ENCODE results near the gene ANKRD11.

ANKRD11 gene

DNA sequence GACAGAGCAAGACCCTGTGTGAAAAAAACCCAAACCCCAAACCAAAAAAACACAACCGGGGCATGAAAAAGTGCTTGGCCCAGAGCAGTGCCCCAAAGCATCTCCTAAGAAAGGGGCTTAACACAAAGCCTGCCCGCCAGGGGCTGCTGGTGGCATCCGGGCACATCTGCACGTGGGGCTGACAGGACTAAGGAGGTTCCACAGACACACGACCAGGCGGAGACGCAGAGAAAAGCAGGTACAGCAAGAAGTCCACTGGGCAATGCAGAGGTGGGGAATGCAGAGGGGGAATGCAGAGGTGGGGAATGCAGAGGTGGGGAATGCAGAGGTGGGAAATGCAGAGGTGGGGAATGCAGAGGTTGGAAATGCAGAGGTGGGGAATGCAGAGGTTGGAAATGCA, 163.6 kb downstream of the ANKRD11 start:
- DNase-seq (ENCODE audit: low read depth) = no peak
- TF ChIP-seq, protein P1, sequence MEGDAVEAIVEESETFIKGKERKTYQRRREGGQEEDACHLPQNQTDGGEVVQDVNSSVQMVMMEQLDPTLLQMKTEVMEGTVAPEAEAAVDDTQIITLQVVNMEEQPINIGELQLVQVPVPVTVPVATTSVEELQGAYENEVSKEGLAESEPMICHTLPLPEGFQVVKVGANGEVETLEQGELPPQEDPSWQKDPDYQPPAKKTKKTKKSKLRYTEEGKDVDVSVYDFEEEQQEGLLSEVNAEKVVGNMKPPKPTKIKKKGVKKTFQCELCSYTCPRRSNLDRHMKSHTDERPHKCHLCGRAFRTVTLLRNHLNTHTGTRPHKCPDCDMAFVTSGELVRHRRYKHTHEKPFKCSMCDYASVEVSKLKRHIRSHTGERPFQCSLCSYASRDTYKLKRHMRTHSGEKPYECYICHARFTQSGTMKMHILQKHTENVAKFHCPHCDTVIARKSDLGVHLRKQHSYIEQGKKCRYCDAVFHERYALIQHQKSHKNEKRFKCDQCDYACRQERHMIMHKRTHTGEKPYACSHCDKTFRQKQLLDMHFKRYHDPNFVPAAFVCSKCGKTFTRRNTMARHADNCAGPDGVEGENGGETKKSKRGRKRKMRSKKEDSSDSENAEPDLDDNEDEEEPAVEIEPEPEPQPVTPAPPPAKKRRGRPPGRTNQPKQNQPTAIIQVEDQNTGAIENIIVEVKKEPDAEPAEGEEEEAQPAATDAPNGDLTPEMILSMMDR (IDR thresholded peaks at IDR 0.05; ENCODE audit: low read depth, low read length, missing control alignments) = no peak
- no peak overlapping the region for H3K4me3 ChIP-seq (ENCODE audit: low read depth, low read length)

DNA sequence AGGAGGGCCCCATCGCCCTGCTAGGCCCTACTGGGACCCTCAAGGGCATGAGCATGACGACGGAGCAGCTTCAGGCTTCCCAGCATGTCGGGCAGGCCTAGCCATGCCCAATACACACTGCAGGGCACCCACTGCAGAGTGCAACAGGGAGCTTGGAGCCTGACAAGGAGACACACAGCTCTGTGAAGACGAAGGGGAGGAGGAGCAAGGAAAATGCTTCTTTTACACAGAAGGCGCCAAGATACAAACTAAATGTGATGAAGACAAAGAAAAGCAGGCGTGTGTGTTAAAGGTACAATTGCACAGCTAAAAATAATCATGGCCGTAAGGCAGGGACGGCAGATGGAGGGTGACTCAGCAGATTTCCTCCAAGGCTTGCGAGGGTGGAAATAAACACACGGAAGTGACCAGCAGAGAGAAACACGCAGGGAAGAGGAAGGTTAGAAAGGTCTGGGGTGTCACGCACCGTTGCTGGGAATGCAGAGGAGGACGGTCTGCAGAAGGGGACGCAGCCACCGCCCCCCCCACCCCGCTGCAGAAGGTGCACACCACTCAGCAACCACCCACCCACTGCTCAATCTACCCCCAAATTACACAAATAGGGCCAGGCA, 164.4 kb downstream of the ANKRD11 start:
- peak overlapping the region; percentile 18; the same call in 1 of the 2 replicates for H3K4me3 ChIP-seq (ENCODE audit: low read depth, low read length)
- TF ChIP-seq, protein P1 (IDR thresholded peaks at IDR 0.05; ENCODE audit: low read depth, low read length, missing control alignments) = no peak
- no peak for DNase-seq (ENCODE audit: low read depth)

DNA sequence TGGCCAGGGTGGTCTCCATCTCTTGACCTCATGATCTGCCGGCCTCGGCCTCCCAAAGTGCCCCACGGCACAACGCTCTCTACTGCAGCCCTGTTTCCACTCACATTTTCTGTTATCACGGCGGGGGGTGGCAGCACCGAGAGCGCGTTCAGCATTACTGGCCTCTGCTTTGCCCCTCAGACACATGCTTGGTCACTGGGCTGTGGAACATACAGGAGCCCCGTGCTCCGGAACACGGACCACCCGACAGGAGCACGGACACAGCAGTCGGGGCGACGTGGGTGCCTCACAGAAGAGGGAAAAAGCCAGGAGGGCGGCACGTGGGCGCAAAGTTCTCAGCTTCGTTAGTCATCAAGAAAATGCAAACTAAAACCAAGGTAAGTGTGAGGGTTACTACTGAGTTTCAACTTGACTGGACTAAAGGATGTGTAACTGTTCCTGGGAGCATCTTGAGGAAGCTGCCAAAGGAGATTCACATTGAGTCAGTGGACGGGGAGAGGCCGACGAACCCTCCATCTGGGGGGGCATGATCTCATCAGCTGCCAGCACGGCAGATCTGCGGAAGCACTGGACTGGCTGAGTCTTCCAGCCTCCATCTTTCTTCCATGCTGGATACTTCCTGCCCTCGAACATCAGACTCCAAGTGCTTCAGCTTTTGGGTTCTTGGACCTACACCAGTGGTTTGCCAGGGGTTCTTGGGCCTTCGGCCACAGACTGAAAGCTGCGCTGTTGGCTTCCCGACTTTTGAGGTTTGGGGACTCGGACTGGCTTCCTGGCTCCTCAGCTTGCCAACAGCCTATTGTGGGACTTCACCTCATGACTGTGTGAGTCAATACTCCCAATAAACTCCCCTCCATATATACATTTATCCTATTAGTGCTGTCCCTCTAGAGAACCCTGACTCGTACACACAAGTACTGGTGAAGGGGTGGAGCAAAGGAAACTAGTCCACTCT, 166.0 kb downstream of the ANKRD11 start:
- TF ChIP-seq, protein P1 (IDR thresholded peaks at IDR 0.05; ENCODE audit: low read depth, low read length, missing control alignments) = no peak
- H3K4me3 ChIP-seq (ENCODE audit: low read depth, low read length) = no peak overlapping the region
- peak; percentile 72 for DNase-seq (ENCODE audit: low read depth)

DNA sequence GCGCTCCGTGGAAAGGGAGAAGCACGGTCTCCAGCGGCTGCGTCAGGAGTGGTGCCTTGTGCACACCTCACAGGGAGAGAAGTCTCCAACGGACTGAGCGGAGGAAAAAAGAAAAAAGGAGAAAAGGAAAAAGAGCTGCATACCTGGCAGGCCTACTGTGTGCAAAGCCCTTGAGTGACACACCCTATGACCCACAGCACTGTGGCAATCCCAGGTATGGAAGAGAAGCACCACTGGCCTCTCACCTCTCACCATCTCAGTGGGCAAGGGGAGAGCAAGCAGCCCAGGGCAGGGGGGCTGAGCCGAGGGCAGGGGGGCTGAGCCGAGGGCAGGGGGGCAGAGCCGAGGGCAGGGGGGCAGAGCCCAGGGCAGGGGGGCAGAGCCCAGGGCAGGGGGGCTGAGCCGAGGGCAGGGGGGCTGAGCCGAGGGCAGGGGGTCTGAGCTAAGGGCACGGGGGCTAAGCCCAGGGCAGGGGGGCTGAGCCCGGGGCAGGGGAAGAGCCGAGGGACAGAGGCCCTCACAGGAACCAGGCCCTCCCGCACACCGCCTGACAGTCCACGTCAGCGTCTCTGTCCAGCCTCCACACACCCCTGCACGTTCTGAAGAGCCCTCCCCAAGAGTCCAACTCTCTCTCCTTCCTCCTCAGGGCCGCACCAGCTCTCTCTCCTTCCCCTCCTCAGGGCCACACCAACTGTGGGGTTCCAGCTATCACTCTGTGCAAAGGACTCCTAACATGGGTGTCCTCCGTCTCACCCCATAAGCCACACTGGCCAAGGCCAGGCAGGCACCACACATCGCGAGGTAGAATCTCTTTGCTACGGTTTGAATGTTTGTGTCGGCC, 167.0 kb downstream of the ANKRD11 start:
- DNase-seq (ENCODE audit: low read depth) = no peak
- TF ChIP-seq, protein P1 (IDR thresholded peaks at IDR 0.05; ENCODE audit: low read depth, low read length, missing control alignments) = no peak
- no peak overlapping the region for H3K4me3 ChIP-seq (ENCODE audit: low read depth, low read length)

DNA sequence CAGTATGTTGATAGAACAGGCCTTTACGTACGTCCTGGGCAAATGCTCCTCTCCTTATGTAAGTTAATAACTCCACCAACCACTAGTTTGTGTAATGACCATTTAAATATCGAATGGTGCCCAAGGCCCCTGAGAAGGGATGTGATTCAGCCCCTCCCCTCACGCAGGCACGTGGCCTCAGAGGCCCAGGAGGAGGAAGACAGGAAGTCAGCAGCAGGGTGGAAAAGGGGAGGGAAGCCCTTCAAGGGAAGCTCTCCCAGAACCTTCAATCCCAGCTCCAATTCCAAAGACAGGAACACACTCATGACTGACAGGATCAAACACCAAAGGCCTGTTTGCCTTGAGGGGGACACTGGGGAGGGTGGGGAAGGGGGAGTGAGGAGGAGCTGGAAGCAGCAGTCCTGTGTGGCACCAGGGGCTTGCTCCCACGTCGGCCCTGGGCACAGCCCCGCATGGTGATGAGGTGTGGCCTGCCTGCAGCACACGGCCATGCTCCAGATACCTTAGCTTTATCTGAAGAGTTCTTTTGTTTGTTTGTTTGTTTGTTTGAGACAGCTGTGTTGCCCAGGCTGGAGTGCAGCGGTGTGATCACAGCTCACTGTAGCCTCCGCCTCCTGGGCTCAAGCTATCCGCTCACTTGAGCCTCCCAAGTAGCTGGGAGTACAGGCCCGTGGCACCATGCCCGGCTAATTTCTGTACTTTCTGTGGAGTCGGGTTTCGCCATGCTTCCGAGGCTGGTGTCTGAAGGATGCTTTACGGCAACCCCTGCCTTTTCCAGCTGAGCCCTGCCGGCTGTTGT, 167.8 kb downstream of the ANKRD11 start:
- no peak overlapping the region for H3K4me3 ChIP-seq (ENCODE audit: low read depth, low read length)
- DNase-seq (ENCODE audit: low read depth) = no peak
- TF ChIP-seq, protein P1 (IDR thresholded peaks at IDR 0.05; ENCODE audit: low read depth, low read length, missing control alignments) = no peak

Measured in GM12864 (cell line).